GM18868 (cell line): ENCODE measurements around the gene RASSF8.

Experiments used
- ATAC-seq: cut with Tn5 transposase; IDR thresholded peaks from one replicate; pipeline ENCODE4 v1.9.1; 2021; ENCODE audit warnings: mild to moderate bottlenecking, moderate library complexity; ENCODE audit not compliant: unreplicated experiment

RASSF8 gene

GRCh38 chr12:25990495-25990894 is 32.0 kb downstream of the RASSF8 start:
- no peak for ATAC-seq

GRCh38 chr12:25992026-25992782 is 33.7 kb downstream of the RASSF8 start:
- ATAC-seq, result no peak

- ATAC-seq, result no peak
Observed at GRCh38 chr12:25993901-25994651, 35.6 kb downstream of the RASSF8 start.

- ATAC-seq, result no peak
Observed at GRCh38 chr12:25994901-25995625, 36.6 kb downstream of the RASSF8 start.

GRCh38 chr12:25995906-25996305 is 37.4 kb downstream of the RASSF8 start:
- no peak for ATAC-seq

- no peak for ATAC-seq
Observed at GRCh38 chr12:25996677-25997076, 38.2 kb downstream of the RASSF8 start.

- ATAC-seq, result no peak
Observed at GRCh38 chr12:25997201-25997963, 38.9 kb downstream of the RASSF8 start.

- ATAC-seq, result no peak
Observed at GRCh38 chr12:26000898-26001297, 42.4 kb downstream of the RASSF8 start.

GRCh38 chr12:26001530-26001929 is 43.0 kb downstream of the RASSF8 start:
- ATAC-seq, result no peak

- ATAC-seq, result no peak
Observed at GRCh38 chr12:26003065-26003464, 44.6 kb downstream of the RASSF8 start.

GRCh38 chr12:26007566-26007965 is 49.1 kb downstream of the RASSF8 start:
- ATAC-seq, result no peak

GRCh38 chr12:26009593-26009992 is 51.1 kb downstream of the RASSF8 start:
- no peak for ATAC-seq

- ATAC-seq, result no peak
Observed at GRCh38 chr12:26010293-26010821, 51.9 kb downstream of the RASSF8 start.

GRCh38 chr12:26011099-26011498 is 52.6 kb downstream of the RASSF8 start:
- ATAC-seq, result no peak

GRCh38 chr12:26014085-26014484 is 55.6 kb downstream of the RASSF8 start:
- no peak for ATAC-seq

GRCh38 chr12:26016516-26016915 is 58.0 kb downstream of the RASSF8 start:
- ATAC-seq, result no peak

- ATAC-seq, result no peak
Observed at GRCh38 chr12:26017484-26018211, 59.2 kb downstream of the RASSF8 start.

GRCh38 chr12:26018926-26019325 is 60.4 kb downstream of the RASSF8 start:
- no peak for ATAC-seq

- no peak for ATAC-seq
Observed at GRCh38 chr12:26021534-26021933, 63.1 kb downstream of the RASSF8 start.

GRCh38 chr12:26022043-26022442 is 63.6 kb downstream of the RASSF8 start:
- ATAC-seq, result no peak
